Suprapubic skin (tissue), 4 donors: ENCODE results near the gene SSR1. TPM values are rescaled to one million over a fixed set of nuclear protein-coding genes. Genes with fewer than 3 reads are reported as not detected.
A peak's percentile ranks its signal among the peaks of the same experiment; 100 is the strongest.

Experiments
- DNase-seq, 2 donors: peaks; one replicate each; pipeline ENCODE4 v3.0.0-alpha.2; 2019; ENCODE audit warnings: low spot score in 2 of 2
- H3K27ac ChIP-seq: fragments of 200-600 bp; sonication (generic); one replicate; pipeline ENCODE4 v1.5.1; 2019
- H3K27me3 ChIP-seq: fragments of 200-600 bp; sonication (generic); one replicate; pipeline ENCODE4 v1.5.1; 2019
- H3K36me3 ChIP-seq: fragments of 200-600 bp; sonication (generic); one replicate; pipeline ENCODE4 v1.5.1; 2019
- H3K4me1 ChIP-seq: fragments of 200-600 bp; sonication (generic); one replicate; pipeline ENCODE4 v1.5.1; 2019
- H3K4me3 ChIP-seq: fragments of 200-600 bp; sonication (generic); one replicate; pipeline ENCODE4 v1.5.1; 2019; ENCODE audit warnings: mild to moderate bottlenecking
- H3K9me3 ChIP-seq: fragments of 200-600 bp; sonication (generic); one replicate; pipeline ENCODE4 v1.5.1; 2019
- EP300 ChIP-seq: sonication (generic); formaldehyde crosslinking; IDR thresholded peaks from one replicate; pipeline ENCODE4 v1.6.1; 2017; ENCODE audit warnings: antibody characterized with exemption
- POLR2A ChIP-seq, 2 donors: fragments of 450-650 bp; IDR thresholded peaks; one replicate each; pipeline ENCODE4 v1.6.1; 2017; ENCODE audit warnings: antibody characterized with exemption in 2 of 2, mild to moderate bottlenecking in 2 of 2, moderate library complexity in 2 of 2
- POLR2AphosphoS5 ChIP-seq, 3 donors: sonication (generic); formaldehyde crosslinking; IDR thresholded peaks; one replicate each; pipeline ENCODE4 v1.6.1; 2017; ENCODE audit warnings: antibody characterized with exemption in 3 of 3
- WGBS: methylation state at CpG from one replicate; pipeline ENCODE4 v1.1.5; 2018; 5-methylcytosine and 5-hydroxymethylcytosine counted together
- total RNA-seq, 4 donors: library from RNA; depleted of rRNA; stranded (reverse); fragments of >200 nt; gene quantifications; one replicate each; pipeline ENCODE4 v1.1.0, GENCODE V29; 2016
- TF ChIP-seq, protein P1 (sequence below), 2 donors: fragments of 200-600 bp in 1 of 2; fragments of 450-650 bp in 1 of 2; sonication (generic) in 1 of 2; IDR thresholded peaks; one replicate each; pipeline ENCODE4 v1.5.1; 2016 to 2019; ENCODE audit warnings: antibody characterized with exemption in 2 of 2, mild to moderate bottlenecking in 1 of 2, moderate library complexity in 1 of 2

The SSR1 gene
- total RNA-seq, 4 donors from 2014 or later, result 28.9 to 74.6 (median 39.2) TPM

DNA sequence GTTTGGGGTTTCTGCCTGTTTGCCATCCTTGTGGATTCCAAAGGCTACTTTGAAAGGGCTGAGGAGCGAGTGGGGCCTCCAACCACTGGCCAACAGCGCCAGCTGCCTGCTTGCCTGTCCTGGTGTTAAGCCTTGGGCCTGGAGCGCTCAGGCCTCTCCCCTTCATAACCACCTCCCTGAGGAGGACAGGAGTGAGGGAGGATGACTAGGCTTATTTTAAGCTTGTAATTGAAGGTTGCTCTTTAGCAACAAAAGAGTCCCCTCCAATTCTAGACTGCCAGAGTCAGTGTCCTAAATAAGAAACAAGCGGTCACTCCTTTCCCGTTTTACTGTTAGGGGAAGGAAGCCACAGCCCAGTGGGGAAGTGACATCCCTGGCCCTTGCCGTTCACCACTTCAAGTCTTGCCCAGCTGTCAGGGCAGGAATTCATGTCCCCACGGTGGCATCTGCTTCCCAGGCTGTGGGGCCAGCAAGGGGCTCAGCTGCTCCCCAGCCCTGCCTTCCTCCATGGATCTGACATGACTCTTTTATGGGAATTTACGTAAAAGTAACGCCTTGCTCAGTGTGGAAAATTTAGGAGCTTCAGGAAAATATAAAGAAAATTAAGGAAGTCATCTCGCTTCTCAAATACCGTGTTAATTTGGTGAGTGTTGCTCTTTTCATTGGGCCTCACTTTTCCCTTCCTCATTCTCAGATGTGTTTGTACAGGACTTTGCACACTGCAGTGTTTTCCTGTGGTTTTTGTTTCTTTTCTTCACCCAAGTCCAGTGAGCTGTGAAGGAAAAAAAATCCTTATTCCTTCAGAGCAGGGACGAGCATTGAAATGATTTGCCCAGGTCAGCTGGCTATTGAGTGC lies 57.8 kb downstream of the SSR1 start:
- peaks cover 8% of the 10 kb centered on the region for H3K36me3 ChIP-seq
- H3K4me1 ChIP-seq, result peaks cover under 1% of the 10 kb centered on the region
- DNase-seq, result no peak
- H3K27me3 ChIP-seq, result no peaks in the 10 kb centered on the region
- no peaks in the 10 kb centered on the region for H3K9me3 ChIP-seq
- peak overlapping the region; percentile 42 for H3K27ac ChIP-seq
- H3K4me3 ChIP-seq, result no peak overlapping the region
- TF ChIP-seq POLR2AphosphoS5 (IDR thresholded peaks at IDR 0.05), result no peak
- TF ChIP-seq, protein P1, sequence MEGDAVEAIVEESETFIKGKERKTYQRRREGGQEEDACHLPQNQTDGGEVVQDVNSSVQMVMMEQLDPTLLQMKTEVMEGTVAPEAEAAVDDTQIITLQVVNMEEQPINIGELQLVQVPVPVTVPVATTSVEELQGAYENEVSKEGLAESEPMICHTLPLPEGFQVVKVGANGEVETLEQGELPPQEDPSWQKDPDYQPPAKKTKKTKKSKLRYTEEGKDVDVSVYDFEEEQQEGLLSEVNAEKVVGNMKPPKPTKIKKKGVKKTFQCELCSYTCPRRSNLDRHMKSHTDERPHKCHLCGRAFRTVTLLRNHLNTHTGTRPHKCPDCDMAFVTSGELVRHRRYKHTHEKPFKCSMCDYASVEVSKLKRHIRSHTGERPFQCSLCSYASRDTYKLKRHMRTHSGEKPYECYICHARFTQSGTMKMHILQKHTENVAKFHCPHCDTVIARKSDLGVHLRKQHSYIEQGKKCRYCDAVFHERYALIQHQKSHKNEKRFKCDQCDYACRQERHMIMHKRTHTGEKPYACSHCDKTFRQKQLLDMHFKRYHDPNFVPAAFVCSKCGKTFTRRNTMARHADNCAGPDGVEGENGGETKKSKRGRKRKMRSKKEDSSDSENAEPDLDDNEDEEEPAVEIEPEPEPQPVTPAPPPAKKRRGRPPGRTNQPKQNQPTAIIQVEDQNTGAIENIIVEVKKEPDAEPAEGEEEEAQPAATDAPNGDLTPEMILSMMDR (IDR thresholded peaks at IDR 0.05), result no peak
- no peak for TF ChIP-seq POLR2A (IDR thresholded peaks at IDR 0.05)
- TF ChIP-seq EP300, result no peak
- WGBS, result 73% methylated on average over 12 of the region's 12 CpGs

DNA sequence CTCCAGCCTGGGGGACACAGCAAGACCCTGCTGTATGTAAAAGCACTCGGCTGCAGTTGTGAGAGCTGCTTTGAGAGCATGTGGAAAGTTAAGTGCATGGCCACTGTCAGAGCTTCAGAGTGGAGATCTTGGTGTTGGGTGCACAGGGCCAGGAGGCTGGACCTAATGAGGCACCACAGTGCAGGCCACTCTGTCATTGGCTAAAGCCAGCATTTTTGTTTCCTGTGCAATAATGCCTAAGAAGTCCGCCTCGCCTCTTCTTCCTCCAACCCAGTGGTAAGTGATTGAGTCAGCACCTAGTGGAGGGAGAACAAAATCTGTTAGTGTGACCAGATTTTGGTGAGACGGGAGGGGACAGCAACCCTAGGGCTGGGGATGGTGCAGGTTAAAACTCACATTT lies 60.6 kb downstream of the SSR1 start:
- no peak for TF ChIP-seq POLR2A (IDR thresholded peaks at IDR 0.05)
- peak overlapping the region; percentile 19 for H3K27ac ChIP-seq
- 82% methylated on average over 4 of the region's 4 CpGs for WGBS

DNA sequence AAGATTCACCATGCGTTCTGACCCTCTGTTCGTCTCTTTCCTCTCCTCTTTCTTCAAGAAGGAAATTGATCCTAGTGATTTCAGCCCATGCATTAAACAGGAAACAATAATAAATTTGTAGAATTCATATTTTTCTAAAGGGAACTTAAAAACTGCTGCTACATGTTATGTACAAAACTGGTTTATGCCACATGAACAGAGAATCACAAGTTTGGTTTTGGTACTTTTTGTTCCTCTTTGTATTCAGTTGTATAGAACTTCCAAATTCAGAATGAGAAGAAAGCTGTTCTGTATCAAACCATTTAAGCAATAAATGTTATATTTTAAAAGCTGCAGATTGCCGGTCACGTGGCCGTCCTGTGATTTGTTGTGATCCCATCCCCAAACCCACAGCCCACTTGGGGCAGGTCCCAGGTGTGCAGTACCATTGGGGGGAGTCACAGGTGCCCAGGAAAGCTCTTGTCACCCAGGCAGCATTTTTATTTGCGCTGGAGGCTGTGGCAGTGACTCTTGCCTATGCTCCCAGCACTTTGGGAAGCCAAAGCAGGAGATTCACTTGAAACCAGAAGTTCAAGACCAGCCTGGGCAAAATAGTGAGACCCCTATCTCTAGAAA lies 61.2 kb downstream of the SSR1 start:
- Histone ChIP-seq H3K27me3 (no peaks in the 10 kb centered on the region), H3K36me3 (peaks cover 41% of the 10 kb centered on the region), H3K4me3 (no peak overlapping the region), H3K9me3 (no peaks in the 10 kb centered on the region), H3K4me1 (no peaks in the 10 kb centered on the region), H3K27ac (peak overlapping the region; percentile 19)
- TF ChIP-seq, protein P1 (IDR thresholded peaks at IDR 0.05), result no peak
- no peak for TF ChIP-seq EP300
- TF ChIP-seq POLR2A (IDR thresholded peaks at IDR 0.05), result no peak
- no peak for TF ChIP-seq POLR2AphosphoS5 (IDR thresholded peaks at IDR 0.05)
- 89% methylated on average over 6 of the region's 6 CpGs for WGBS
- no peak for DNase-seq

More for the DNA sequence above, 60.6 kb downstream of the SSR1 start:
- no peaks in the 10 kb centered on the region for H3K4me1 ChIP-seq
- no peaks in the 10 kb centered on the region for H3K27me3 ChIP-seq
- H3K9me3 ChIP-seq, result no peaks in the 10 kb centered on the region
- DNase-seq, result no peak
- no peak overlapping the region for H3K4me3 ChIP-seq
- peaks cover 35% of the 10 kb centered on the region for H3K36me3 ChIP-seq

DNA sequence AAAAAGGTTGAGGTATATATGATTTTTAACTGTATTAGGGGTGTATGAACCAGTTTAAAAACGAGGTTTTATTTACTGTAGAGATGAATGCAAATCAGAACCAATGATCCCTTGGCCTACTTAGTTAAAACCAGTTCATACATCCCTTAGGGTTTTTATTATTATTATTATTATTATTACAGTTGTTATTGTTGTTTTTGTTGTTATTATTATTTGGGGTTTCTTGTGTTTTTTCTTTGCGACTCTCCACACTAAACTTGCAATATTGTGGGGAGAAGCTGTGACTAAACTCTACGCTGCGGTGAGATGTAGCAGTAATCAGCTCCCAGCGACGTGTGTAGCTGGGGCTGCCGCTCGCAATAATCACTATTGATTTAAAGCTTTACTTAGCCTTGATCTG lies 62.2 kb downstream of the SSR1 start:
- Histone ChIP-seq H3K4me1 (no peaks in the 10 kb centered on the region), H3K9me3 (no peaks in the 10 kb centered on the region), H3K27ac (no peak overlapping the region), H3K4me3 (no peak overlapping the region), H3K27me3 (no peaks in the 10 kb centered on the region), H3K36me3 (peaks cover 51% of the 10 kb centered on the region)
- no peak for TF ChIP-seq POLR2AphosphoS5 (IDR thresholded peaks at IDR 0.05)
- TF ChIP-seq, protein P1 (IDR thresholded peaks at IDR 0.05), result no peak
- no peak for TF ChIP-seq POLR2A (IDR thresholded peaks at IDR 0.05)
- no peak for TF ChIP-seq EP300
- WGBS, result 90% methylated on average over 8 of the region's 8 CpGs
- DNase-seq, result no peak

DNA sequence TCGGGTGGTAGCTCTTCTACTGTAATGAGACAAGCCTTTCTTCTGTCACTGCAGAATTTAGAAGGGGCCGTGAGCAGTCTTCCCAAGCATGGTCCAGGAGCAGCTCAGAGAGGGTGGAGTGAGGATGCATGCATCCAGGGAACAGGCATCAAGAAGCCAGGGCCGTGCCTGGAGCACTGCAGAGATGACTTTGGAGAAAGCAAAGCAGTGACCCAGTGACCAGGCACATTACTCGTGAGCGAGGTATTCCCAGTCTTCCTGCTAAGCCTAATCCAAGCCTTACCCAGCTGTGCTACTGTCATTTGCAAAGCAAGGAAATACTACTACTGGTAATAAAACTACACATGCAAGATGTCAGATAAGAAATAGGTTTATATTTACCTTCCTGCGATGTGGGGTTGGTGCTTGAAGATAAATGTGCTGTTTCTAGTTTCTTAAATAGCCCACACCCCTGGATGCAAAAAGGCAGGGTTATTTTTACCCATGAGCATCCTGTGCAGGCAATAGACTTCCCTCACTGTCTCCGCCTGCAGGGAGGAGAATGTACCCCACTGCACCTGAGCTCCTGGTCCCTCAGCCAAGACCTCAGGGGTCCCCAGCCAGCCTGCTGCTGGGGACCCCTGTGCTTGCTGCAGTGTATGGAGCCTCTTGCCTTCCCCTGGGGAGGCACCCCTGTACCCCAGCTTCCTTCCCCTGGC lies 62.9 kb downstream of the SSR1 start:
- H3K36me3 ChIP-seq, result peaks cover 56% of the 10 kb centered on the region
- H3K4me1 ChIP-seq, result no peaks in the 10 kb centered on the region
- no peaks in the 10 kb centered on the region for H3K27me3 ChIP-seq
- H3K9me3 ChIP-seq, result no peaks in the 10 kb centered on the region
- TF ChIP-seq POLR2A (IDR thresholded peaks at IDR 0.05) (no peak), EP300 (no peak), POLR2AphosphoS5 (IDR thresholded peaks at IDR 0.05) (no peak)
- TF ChIP-seq, protein P1 (IDR thresholded peaks at IDR 0.05), result no peak
- no peak for DNase-seq
- no peak overlapping the region for H3K4me3 ChIP-seq
- no peak overlapping the region for H3K27ac ChIP-seq
- WGBS, result 78% methylated on average over 7 of the region's 7 CpGs
